Mesenchymal stem cell (in vitro differentiated cells and primary cell): ENCODE measurements around the gene SLC30A1.

Source experiments
- DNase-seq: peaks from one replicate; pipeline ENCODE4 v3.0.0-alpha.2; 2013
- H2AFZ ChIP-seq: one replicate; pipeline ENCODE4 v1.6.1; 2013; ENCODE audit warnings: low read depth, mild to moderate bottlenecking, control low read depth, inconsistent platforms, low read length, moderate library complexity
- H2AK5ac ChIP-seq: 2 replicates; pipeline ENCODE4 v1.6.1; 2013; ENCODE audit warnings: low read length, moderate library complexity, mild to moderate bottlenecking, inconsistent platforms; ENCODE audit not compliant: severe bottlenecking
- H2BK120ac ChIP-seq: one replicate; pipeline ENCODE4 v1.6.1; 2013; ENCODE audit warnings: low read depth, mild to moderate bottlenecking, inconsistent platforms, low read length, moderate library complexity
- H2BK12ac ChIP-seq, 2 experiments: one replicate each; pipeline ENCODE4 v1.6.1; 2013; ENCODE audit warnings: inconsistent platforms in 2 of 2, low read length in 2 of 2, mild to moderate bottlenecking in 2 of 2, moderate library complexity in 2 of 2, control low read depth in 1 of 2
- H2BK15ac ChIP-seq: one replicate; pipeline ENCODE4 v1.6.1; 2013; ENCODE audit warnings: mild to moderate bottlenecking, low read depth, inconsistent platforms; ENCODE audit not compliant: poor library complexity, severe bottlenecking
- H2BK5ac ChIP-seq: 2 replicates; pipeline ENCODE4 v1.6.1; 2013; ENCODE audit warnings: low read depth, mild to moderate bottlenecking, low read length, control low read depth, inconsistent platforms; ENCODE audit not compliant: poor library complexity, severe bottlenecking
- H3K14ac ChIP-seq, 2 experiments: one replicate each; pipeline ENCODE4 v1.6.1; 2013; ENCODE audit warnings: inconsistent platforms in 2 of 2, low read length in 2 of 2, control low read depth in 1 of 2, mild to moderate bottlenecking in 1 of 2, moderate library complexity in 1 of 2
- H3K18ac ChIP-seq, 2 experiments: one replicate each; pipeline ENCODE4 v1.6.1; 2013; ENCODE audit warnings: inconsistent platforms in 2 of 2, low read length in 2 of 2, control low read depth in 1 of 2, low read depth in 1 of 2, mild to moderate bottlenecking in 1 of 2
- H3K23ac ChIP-seq, 2 experiments: one replicate each; pipeline ENCODE4 v1.6.1; 2013; ENCODE audit warnings: inconsistent platforms in 2 of 2, low read length in 2 of 2, mild to moderate bottlenecking in 2 of 2, moderate library complexity in 2 of 2, control low read depth in 1 of 2
- H3K27ac ChIP-seq: 2 replicates; pipeline ENCODE4 v1.5.1; 2013; ENCODE audit warnings: mild to moderate bottlenecking, moderate library complexity, low read length, control low read depth, inconsistent platforms; ENCODE audit not compliant: poor library complexity, severe bottlenecking
- H3K27me3 ChIP-seq, 2 experiments: 2 replicates each; pipeline versions ENCODE4 v1.6.1 to v1.7.0; 2013; ENCODE audit warnings: low read length in 2 of 2, mild to moderate bottlenecking in 2 of 2, moderate library complexity in 2 of 2, control low read depth in 1 of 2, inconsistent platforms in 1 of 2; ENCODE audit not compliant: control insufficient read depth in 1 of 2, insufficient read depth in 1 of 2
- H3K36me3 ChIP-seq, 2 experiments: 2 replicates each; pipeline versions ENCODE4 v1.6.1 to v1.7.0; 2013; ENCODE audit warnings: low read length in 2 of 2, control low read depth in 1 of 2, inconsistent platforms in 1 of 2, low read depth in 1 of 2, mild to moderate bottlenecking in 1 of 2; ENCODE audit not compliant: insufficient read depth in 2 of 2, control insufficient read depth in 1 of 2
- H3K4ac ChIP-seq, 2 experiments: one replicate each; pipeline ENCODE4 v1.6.1; 2013; ENCODE audit warnings: inconsistent platforms in 2 of 2, low read length in 2 of 2, mild to moderate bottlenecking in 2 of 2, moderate library complexity in 2 of 2, control low read depth in 1 of 2, low read depth in 1 of 2
- H3K4me1 ChIP-seq: 2 replicates; pipeline ENCODE4 v1.6.1; 2013; ENCODE audit warnings: low read depth, low read length, control low read depth; ENCODE audit not compliant: control insufficient read depth, insufficient read depth
- H3K4me2 ChIP-seq: 2 replicates; pipeline ENCODE4 v1.6.1; 2013; ENCODE audit warnings: low read length, mild to moderate bottlenecking, inconsistent platforms; ENCODE audit not compliant: poor library complexity, severe bottlenecking
- H3K4me3 ChIP-seq, 2 experiments: 2 replicates each; pipeline versions ENCODE4 v1.5.1 to v1.7.0; 2013; ENCODE audit warnings: low read length in 2 of 2, mild to moderate bottlenecking in 2 of 2, control low read depth in 1 of 2, low read depth in 1 of 2; ENCODE audit not compliant: insufficient read depth in 1 of 2
- H3K79me1 ChIP-seq: replicated peaks from 2 replicates; pipeline ENCODE4 v1.6.1; 2013; ENCODE audit warnings: mild to moderate bottlenecking, control low read depth, low read length, inconsistent platforms; ENCODE audit not compliant: poor library complexity, severe bottlenecking
- H3K9ac ChIP-seq: 2 replicates; pipeline ENCODE4 v1.7.0; 2013; ENCODE audit warnings: mild to moderate bottlenecking, low read length, moderate library complexity
- H3K9me3 ChIP-seq: 2 replicates; pipeline ENCODE4 v1.7.0; 2013; ENCODE audit warnings: mild to moderate bottlenecking, low read length; ENCODE audit not compliant: control insufficient read depth
- H4K8ac ChIP-seq: one replicate; pipeline ENCODE4 v1.6.1; 2013; ENCODE audit warnings: inconsistent platforms, mild to moderate bottlenecking, low read length, moderate library complexity
- H4K91ac ChIP-seq: one replicate; pipeline ENCODE4 v1.6.1; 2013; ENCODE audit warnings: mild to moderate bottlenecking, low read length, inconsistent platforms
- WGBS: methylation state at CpG from one replicate; pipeline ENCODE4 v1.1.7; 2013; ENCODE audit warnings: mixed read lengths; 5-methylcytosine and 5-hydroxymethylcytosine counted together

SLC30A1 gene

DNA sequence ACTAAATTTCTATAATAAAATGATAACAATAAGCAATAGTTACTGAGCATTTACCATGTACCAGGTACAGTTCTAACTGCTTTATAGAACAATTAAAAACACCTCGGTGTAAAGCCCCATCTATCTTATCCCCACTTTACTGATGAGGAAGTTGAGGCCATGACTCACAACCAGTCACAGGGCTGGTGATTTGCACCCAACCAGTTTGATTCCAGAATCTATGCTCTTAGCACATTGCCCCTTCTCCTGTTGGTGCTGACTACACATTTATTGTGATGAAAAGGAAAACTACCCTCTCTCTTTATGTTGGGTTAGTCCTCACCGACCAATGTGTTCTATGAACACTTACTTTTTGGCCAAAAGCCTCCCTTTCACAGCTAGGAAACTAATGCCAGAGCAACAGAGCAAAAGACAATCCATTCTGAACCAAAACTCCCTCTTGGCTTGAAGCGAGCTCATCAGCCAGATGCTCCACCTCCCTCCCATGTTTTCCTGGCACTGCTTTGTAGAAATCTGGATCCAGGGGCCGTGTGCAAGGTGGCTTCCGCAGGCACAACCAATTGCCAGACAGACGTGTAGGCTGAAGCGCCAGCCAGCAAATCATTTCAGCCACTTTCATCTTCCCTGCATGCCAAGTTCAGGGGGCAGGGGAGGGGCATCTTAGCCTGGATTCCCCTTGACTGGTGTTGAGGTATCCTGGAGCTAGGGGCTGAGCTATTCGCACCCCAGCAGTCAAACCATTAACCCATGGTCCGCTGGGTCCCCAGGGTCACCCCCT lies 32.0 kb upstream of the SLC30A1 start:
- H3K9ac ChIP-seq = peak overlapping the region; percentile 42
- no peak overlapping the region for H2AK5ac ChIP-seq
- WGBS = 80% methylated on average over 8 of the region's 9 CpGs

DNA sequence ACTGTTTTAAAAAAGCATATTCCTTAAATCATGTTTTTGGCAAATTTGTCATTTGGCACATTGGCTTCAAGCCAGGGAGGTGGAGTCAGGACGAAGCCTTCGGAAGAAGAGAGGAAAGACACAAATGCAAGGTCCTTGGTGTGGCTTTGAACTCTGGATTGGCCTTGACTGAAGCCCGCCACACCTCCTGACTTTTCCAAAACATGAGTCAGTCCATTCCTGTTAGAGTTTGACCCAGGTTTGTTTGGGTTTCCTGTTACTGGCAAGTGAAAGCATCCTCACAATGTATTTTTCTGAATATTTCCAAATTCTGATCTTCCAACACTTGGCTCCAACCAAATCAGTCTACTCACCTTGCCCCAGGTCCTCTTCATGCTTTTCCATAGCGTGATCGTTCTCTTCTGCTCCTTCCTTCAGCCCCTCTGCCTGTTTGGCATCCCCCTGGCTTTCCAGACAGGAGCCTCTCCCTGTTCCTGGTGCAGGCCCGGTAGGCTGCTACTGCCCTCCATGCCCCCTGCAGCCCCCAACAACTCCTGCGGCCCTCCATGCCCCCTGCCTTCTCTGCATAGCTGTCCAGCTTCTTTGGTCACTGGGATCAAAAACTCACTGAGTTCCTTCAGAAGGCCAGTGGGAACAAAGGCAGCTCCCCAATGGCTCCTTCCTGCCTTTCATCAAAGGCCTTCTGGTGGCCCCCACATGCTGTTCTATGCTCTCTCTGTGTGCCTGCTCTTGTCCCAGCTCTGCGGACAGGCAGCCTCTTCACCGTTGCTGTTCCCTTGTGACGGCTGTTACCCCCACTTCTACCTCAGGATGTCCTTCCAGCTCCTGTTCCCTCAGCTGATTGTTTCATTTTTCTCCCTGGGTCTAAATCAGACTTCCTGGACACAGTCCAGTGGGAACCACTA lies 30.4 kb upstream of the SLC30A1 start:
- 86% methylated on average over 10 of the region's 10 CpGs for WGBS
- H4K8ac ChIP-seq = no peak overlapping the region
- no peak overlapping the region for H3K23ac ChIP-seq
- H3K18ac ChIP-seq = no peak overlapping the region
- H3K79me1 ChIP-seq = no peaks in the 10 kb centered on the region
- H3K27me3 ChIP-seq = no peaks in the 10 kb centered on the region
- H3K4me1 ChIP-seq = peaks cover 14% of the 10 kb centered on the region
- H3K9ac ChIP-seq = no peak overlapping the region
- no peak overlapping the region for H3K4me3 ChIP-seq
- no peak overlapping the region for H2AFZ ChIP-seq
- no peak overlapping the region for H3K27ac ChIP-seq
- H4K91ac ChIP-seq = no peak overlapping the region
- peak overlapping the region in 1 of 2 experiments; percentile 38 for H2BK12ac ChIP-seq
- H2AK5ac ChIP-seq = no peak overlapping the region
- peak overlapping the region; percentile 45 for H2BK15ac ChIP-seq
- DNase-seq = no peak
- H3K4ac ChIP-seq = no peak overlapping the region
- H2BK5ac ChIP-seq = no peak overlapping the region
- no peak overlapping the region for H3K4me2 ChIP-seq
- H3K14ac ChIP-seq = peak overlapping the region in 1 of 2 experiments; percentile 53
- no peak overlapping the region for H2BK120ac ChIP-seq
- no peaks in the 10 kb centered on the region for H3K36me3 ChIP-seq
- no peaks in the 10 kb centered on the region for H3K9me3 ChIP-seq

More for the DNA sequence above, 32.0 kb upstream of the SLC30A1 start:
- H2AFZ ChIP-seq = no peak overlapping the region
- H3K14ac ChIP-seq = no peak overlapping the region
- H3K27me3 ChIP-seq = no peaks in the 10 kb centered on the region
- peak overlapping the region; percentile 33 for H4K8ac ChIP-seq
- H3K4me3 ChIP-seq = peak overlapping the region in 1 of 2 experiments; percentile 27
- no peak overlapping the region for H2BK12ac ChIP-seq
- H3K9me3 ChIP-seq = no peaks in the 10 kb centered on the region
- no peak overlapping the region for H3K27ac ChIP-seq
- no peak overlapping the region for H2BK15ac ChIP-seq
- peak overlapping the region; percentile 31 for H4K91ac ChIP-seq
- no peak overlapping the region for H3K23ac ChIP-seq
- no peaks in the 10 kb centered on the region for H3K79me1 ChIP-seq
- no peak overlapping the region for H2BK120ac ChIP-seq
- peaks cover 14% of the 10 kb centered on the region for H3K4me1 ChIP-seq
- no peak overlapping the region for H3K4me2 ChIP-seq
- no peak overlapping the region for H3K4ac ChIP-seq
- H3K18ac ChIP-seq = no peak overlapping the region
- no peak overlapping the region for H2BK5ac ChIP-seq
- H3K36me3 ChIP-seq = no peaks in the 10 kb centered on the region
- DNase-seq = no peak

DNA sequence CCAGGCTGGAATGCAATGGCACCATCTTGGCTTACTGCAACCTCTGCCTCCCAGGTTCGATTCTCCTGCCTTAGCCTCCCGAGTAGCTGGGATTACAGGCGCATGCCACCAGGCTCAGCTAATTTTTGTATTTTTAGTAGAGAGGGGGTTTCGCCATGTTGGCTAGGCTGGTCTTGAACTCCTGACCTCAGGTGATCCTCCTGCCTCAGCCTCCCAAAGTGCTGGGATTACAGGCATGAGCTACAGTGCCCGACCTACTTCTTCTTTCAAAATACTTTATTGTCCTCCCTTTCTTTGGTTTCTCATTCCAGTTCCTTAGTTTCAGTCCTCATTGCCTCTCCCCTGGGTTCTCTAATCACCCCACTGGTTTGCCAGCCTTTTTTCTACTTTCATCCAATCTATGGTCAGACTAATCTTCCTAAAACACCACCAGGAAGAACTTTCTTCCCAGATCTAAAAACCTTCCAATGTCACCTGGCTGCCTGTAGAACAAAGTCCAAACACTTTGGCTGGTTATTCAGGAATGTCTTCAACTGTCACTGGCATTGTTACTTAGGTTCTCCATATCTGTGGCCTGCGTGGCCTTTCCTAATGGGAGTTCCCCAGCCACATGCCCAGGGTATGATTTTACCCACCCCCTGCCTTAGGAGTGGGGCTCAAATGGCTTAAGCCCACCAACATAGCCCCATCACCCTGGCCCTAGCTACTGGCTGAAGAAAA lies 29.0 kb upstream of the SLC30A1 start:
- H3K4me2 ChIP-seq = no peak overlapping the region
- H3K14ac ChIP-seq = no peak overlapping the region
- DNase-seq = no peak
- H2BK120ac ChIP-seq = no peak overlapping the region
- H2BK12ac ChIP-seq = no peak overlapping the region
- no peaks in the 10 kb centered on the region for H3K79me1 ChIP-seq
- H2AFZ ChIP-seq = no peak overlapping the region
- H3K36me3 ChIP-seq = no peaks in the 10 kb centered on the region
- H3K23ac ChIP-seq = no peak overlapping the region
- H3K9ac ChIP-seq = no peak overlapping the region
- no peak overlapping the region for H3K4me3 ChIP-seq
- no peak overlapping the region for H2BK15ac ChIP-seq
- H3K27ac ChIP-seq = no peak overlapping the region
- H2BK5ac ChIP-seq = no peak overlapping the region
- 96% methylated on average over 6 of the region's 6 CpGs for WGBS
- H3K4ac ChIP-seq = no peak overlapping the region
- H4K8ac ChIP-seq = no peak overlapping the region
- H2AK5ac ChIP-seq = no peak overlapping the region
- H3K18ac ChIP-seq = no peak overlapping the region
- no peaks in the 10 kb centered on the region for H3K9me3 ChIP-seq
- peaks cover 8% of the 10 kb centered on the region for H3K4me1 ChIP-seq
- H3K27me3 ChIP-seq = no peaks in the 10 kb centered on the region
- H4K91ac ChIP-seq = no peak overlapping the region
